GM20000 (cell line): Measurements from ENCODE around the gene B3GLCT.

Source experiments
- DNase-seq: peaks from one replicate; pipeline ENCODE4 v3.0.0; 2012; ENCODE audit warnings: low spot score
- TF ChIP-seq, protein P1 (sequence below): IDR thresholded peaks from 2 replicates; pipeline ENCODE4 v1.5.1; 2012; ENCODE audit warnings: mild to moderate bottlenecking, control low read depth; ENCODE audit errors: extremely low read depth, missing control alignments

B3GLCT gene

DNA sequence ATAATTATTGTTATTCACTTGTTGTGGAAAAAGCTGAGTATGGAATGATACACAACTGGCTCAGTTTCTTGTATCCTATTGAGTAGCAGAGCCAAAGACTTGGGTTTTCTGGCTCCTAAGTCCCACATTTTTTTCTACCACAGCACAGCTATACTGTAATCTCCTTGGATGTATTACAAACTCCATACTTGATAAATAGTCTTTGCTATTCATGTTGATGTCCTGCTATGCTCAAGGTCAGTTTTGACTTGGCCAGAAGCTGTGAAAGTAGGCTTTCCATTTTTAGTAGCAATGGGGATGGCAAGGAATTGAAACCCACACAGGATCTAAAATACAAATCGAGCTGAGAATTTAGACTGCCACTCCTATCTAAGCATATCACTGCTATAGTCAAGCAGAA is 79.1 kb downstream of the B3GLCT start:
- TF ChIP-seq, protein P1, sequence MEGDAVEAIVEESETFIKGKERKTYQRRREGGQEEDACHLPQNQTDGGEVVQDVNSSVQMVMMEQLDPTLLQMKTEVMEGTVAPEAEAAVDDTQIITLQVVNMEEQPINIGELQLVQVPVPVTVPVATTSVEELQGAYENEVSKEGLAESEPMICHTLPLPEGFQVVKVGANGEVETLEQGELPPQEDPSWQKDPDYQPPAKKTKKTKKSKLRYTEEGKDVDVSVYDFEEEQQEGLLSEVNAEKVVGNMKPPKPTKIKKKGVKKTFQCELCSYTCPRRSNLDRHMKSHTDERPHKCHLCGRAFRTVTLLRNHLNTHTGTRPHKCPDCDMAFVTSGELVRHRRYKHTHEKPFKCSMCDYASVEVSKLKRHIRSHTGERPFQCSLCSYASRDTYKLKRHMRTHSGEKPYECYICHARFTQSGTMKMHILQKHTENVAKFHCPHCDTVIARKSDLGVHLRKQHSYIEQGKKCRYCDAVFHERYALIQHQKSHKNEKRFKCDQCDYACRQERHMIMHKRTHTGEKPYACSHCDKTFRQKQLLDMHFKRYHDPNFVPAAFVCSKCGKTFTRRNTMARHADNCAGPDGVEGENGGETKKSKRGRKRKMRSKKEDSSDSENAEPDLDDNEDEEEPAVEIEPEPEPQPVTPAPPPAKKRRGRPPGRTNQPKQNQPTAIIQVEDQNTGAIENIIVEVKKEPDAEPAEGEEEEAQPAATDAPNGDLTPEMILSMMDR, result no peak
- no peak for DNase-seq

DNA sequence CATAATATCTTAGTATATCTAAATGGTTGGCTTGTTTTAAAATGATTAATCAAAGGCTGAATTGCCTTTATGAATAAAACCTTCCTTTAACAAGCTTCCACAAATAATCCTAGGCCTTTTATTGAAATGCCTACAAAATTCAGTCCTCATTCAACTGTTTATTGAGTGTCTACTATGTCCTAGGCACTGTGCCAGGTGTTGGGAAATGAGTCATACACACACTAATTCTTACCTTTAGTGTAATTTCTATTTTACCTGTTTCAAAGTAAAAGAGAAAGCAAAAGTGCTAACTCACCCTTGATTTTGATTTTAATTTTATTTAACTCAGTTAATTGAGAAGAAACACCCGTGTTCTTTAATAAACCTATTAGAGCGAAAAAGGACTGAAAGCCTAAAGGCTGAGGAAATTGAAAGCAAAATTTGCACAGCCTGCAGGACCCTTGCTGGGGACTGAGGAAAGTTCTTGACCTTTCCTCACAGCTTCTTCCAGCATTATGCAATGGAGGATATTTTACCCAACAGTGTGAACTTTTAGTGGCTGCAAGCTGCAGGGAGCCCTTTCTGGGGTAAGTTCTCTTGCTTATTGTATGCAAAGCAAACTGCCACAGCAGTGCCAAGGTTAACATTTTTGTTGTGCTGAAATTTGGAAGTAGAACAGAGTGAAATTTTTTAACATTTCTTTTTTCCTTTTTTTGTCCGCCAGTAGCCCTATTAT is 83.1 kb downstream of the B3GLCT start:
- DNase-seq, result no peak
- TF ChIP-seq, protein P1, result no peak

DNA sequence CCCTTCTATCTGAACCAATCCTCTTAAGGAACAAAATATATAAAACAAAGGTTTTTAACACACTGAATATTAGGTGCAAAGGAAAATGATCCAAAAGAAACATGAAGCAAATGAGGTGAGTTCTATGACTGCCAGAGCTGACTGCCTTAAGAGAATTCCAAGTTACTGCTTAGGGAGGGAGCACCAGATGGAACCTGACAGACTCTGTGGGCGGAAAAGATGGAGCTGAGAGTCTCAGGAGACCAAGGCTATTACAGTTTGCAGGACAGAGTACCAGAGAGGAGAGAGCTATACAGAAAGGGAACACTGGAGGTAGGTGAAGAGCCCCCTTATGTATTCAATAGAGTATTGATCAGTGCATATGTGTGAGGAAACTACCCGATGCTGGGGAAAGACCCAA is 87.2 kb downstream of the B3GLCT start:
- TF ChIP-seq, protein P1, result no peak

DNA sequence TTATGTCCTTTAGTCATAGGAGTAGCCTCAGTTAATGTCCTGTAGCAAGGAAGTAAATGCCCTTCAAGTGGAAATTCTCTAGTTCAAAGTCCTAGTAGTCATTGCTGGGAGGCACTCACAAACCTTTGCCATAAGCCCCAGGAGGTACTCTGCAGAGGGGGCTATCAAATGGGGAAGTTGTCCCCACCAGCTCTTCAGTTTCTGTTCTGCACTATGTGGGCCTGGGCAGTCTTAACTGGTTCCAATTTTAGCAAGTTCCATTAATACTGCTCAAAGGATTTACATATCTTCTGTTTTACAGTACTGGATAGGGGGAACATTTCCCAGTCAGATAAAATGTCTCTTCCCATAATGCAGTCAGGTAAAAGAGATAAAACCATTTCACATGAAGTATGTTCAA is 101.3 kb downstream of the B3GLCT start:
- no peak for DNase-seq
- TF ChIP-seq, protein P1, result no peak

More for the DNA sequence above, 87.2 kb downstream of the B3GLCT start:
- DNase-seq, result no peak

DNA sequence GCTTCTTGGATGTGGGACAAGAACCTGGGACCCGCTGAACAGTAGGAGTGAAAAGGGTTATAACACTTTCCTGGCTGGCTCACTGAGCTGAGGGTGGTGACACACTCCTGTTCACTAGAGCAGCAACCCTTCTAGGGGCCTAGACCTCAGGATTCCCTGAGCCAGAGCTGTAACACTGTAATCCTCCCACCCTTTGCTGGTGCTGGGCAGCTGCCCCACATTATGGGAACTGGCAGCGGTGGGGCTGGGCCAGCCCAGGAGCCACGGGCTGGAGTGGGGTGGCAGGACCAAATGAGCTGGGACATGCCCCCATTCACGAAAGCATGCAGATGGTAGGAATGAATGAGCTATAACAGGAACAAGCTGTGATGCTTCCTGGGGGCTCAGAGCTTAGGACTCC is 110.6 kb downstream of the B3GLCT start:
- TF ChIP-seq, protein P1, result no peak
- no peak for DNase-seq

DNA sequence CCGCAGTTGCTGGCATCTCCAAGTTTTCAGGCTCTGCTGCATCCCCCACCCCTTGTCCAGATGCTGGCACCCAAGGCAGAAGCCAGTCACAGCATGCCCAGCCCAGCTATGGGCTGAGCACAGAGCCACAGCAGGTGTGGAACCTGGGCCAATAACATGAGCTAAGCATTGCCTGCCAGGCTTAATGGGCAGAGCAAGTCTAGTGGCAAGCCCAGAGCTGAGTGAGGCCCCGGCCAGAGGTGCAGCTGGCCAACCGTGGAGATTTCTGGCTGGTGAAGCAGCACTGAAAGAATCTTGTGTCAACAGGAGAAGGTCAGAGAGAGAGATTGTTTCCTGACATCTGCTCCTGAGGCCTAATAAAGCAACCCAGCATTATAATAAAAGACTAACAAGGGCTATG is 111.0 kb downstream of the B3GLCT start:
- DNase-seq, result no peak
- TF ChIP-seq, protein P1, result no peak

DNA sequence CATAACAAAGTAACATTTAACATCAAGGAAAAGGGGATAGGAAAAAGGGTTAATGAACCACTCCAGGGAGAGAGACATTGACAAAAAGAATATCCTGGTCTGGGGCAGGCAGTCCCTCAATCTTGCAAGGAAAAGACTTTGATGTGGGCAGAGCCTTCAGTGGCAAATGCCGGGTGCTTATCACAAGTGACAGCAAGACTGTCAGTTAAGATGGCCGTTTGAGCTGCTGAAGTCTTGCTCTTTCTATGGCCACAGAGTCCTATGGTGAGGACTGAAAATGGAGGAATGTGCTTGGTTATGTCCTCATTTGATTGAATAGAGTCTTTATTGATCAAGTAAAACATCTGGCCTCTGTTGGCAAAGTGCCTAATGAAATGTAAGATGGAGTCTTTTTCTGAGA is 112.1 kb downstream of the B3GLCT start:
- no peak for DNase-seq
- TF ChIP-seq, protein P1, result no peak
